NCI-H526 treated with DMSO at 0.1 percent for 48 hours (cell line): ENCODE results near the gene TNIP2.
"Not testable (repeated sequence)": the region's sequence is repeated elsewhere in the genome, so short reads cannot be mapped to it uniquely, and the experiment has no call there.

Experiments used
- DNase-seq: peaks from one replicate; lab custom pipeline; 2025; lab: John Stamatoyannopoulos, UW

The TNIP2 gene

DNA sequence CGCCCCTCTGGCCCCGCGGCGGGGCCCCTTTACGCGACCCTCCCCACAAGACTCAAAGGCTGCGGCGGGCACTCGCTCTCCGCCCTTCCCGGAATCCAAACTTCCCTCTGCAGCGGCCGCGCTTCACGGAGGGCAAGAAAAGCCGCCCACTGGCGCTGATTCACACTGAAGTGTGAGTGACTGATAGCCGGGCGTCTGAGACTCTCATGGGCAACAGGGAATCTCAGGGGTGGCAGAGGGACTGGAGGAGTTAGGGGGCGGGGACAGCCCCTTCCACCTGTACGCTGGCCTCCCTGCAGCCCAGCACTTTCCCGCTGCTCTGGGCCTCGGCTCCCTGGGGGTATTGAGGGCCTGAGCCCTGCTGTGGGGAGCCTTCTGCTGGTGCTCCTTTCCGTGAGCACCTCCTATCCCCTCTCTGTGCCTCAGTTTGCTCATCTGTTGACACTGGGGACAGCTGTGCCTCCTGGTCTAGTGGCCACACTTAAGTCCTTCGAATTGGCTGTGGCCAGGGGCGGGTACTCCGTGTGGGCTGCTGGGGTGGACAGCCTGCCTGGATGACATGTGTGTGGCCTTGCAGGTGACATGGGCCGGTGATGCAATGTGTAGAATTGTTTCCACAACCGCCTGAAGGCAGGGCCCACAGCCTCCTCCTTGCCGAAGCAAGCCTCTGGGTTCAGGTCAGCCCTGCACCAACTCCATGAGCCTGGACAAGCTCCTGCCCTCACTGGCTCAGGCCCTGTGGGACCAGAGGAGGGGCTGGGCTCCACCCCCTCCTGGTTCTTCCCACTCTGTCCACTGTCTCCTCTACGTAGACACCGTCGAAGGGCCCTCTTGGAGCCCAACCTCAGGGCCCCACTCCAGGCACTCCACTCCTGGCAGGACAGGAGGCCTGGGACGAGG lies 37.7 kb upstream of the TNIP2 start:
- DNase-seq: no peak

GRCh38 chr4:2792711-2793585 lies 36.8 kb upstream of the TNIP2 start, which contains the start of gene SH3BP2:
Gene SH3BP2, plus strand, starts transcription at chr4:2793085. Its CDS starts 27,533 bp downstream, at chr4:2820618.
- peak; percentile 34 for DNase-seq

GRCh38 chr4:2792396-2792710 lies 36.2 kb upstream of the TNIP2 start:
- DNase-seq: no peak

GRCh38 chr4:2791518-2792395 lies 35.6 kb upstream of the TNIP2 start:
- DNase-seq: no peak

GRCh38 chr4:2790583-2791517 lies 34.7 kb upstream of the TNIP2 start:
- DNase-seq: no peak

DNA sequence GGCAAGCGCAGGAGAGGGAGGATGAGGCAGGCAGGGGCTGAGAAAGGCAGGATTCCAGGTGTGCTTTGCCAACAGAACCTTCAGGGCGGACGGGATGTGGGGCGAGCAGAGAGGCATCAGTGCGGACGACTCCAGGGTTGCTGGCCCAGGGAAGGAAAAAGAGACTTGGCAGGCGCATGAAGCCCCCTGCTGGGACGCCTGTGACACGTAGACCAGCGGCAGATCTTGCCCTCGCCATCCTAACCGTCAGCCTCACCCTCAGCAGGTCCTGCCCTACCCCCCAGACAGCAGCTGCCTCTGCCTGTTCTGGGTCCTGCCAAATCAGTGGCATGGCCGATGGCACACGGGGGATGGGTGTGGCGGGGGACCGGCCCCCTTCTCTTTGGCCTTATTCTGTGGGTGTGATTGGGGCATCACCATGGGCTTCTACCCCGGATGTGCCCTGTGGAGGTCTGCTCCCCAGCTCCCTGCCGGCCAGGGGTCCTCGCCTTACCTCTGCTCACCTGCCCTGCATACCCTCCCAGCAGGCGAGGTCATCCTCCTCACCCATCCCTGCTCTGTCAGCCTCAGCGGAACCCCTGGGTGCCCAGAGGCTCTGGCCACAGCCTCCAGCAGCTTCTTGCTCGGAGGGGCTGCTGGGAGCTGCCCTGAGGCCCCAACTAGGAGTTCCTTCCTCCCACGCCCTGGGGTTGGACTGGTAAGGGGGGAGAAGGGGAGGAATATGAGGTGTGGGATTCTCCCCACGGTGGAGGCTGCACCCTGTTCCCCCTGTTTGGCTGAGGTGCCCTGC lies 33.9 kb upstream of the TNIP2 start:
- DNase-seq: no peak

DNA sequence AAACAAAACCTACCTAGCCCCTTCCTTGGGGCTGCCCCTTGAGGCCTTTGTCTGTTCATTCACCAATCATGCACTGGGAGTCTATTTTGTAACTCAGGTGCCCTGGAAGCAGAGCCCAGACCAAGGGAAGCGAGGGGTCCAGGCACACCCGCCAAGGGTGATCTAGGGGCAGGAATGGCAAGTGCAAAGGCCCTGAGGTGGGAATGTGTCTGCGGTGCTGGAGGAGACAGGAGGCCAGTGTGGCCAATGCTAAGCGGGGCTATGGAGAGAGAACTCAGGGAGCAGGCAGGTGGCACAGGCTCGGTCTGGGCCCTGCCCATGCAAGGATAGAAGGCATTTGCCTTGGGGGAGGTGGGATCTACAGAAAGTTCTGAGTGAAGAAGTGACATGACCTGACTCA lies 33.2 kb upstream of the TNIP2 start:
- no peak for DNase-seq

DNA sequence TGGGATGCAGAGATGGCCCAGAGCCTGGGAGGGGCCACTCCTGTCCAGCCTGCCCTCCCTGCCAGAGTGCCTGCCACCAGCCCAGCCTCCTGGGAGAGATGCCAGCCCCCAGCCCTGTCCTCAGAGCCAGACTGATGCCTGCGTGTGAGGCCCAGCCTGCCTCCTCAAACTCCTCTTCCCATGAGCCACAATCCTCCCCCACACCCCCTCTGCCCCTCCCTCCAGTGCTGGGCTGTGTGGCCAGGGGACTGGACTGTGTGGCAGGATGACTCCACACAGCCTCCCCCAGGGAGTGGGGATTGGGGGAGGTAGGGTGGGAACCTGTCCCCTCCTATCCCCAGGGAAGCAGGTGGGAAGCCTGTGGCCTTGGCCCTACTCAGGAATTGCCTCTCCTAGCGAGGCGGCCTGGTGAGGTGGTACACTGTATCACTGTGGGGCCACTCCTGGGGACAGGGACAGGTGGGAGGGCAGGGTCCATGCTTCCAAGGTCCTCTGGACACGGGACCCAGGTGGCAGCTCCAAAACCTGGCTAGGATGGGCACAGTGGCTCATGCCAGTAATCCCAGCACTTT lies 32.5 kb upstream of the TNIP2 start:
- no peak for DNase-seq

GRCh38 chr4:2788101-2788500 lies 32.0 kb upstream of the TNIP2 start:
- DNase-seq: no peak

DNA sequence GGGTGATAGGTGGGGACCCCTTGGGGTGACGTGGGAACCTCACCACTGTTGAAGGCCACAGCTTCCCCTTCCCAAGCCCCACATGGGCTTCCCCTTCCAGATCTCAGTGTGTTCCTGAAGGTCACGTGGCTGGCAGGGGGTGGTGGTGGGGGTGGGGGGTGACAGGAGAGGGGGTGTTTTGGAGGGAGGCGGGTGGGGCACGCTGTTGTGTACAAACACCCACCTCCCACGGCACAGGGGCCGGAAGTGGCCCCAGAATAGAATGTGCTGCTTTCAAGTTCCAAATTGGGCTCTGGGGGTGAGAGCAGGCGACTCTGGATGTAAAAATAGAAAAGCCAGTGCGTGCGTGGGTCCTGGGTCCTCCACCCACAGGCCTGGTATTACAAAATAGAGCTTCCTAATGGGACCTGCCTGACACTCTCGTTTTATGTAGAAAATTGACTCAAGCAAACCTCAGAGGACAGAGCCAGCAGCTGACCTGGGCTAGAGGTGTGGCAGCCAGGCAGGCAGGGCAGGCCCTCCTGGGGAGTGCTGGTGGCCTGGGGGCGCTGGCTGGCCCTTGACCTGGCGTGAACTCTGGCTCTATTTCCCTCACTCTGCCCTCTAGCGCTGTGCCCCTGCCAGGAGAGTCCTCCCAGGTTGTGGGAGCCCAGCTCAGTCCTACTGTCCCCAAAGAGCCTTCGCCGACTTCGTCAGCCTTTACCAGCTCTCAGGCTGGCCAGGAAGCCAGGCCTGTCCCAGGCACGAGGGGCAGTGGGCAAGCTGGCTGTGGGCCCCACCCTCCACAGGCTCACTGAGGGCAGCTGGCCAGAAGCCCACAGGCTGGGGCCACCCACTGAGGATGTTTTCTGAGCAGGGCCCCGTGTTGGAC lies 31.3 kb upstream of the TNIP2 start:
- DNase-seq: no peak

DNA sequence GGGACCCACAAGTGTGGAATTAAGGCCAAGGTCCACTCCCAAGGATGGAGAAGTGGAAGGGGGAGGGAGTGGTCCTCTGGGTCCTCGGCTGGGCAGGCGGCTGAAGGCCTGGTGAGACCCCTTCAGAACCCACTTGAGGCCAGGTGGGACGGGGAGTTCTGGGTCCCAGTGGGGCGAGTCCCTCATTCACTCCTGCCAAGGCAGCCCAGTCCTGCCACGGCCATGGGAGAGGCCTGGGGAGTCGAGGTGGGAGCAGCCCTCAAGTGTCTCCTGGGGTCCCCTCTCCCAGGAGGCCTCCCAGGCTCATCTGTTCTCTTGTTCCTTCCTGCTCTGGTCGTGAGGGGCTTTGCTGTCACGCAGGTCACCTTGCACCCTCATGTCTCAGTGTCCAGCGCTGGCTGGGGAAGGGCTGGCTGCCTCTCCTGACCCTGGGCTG lies 30.7 kb upstream of the TNIP2 start:
- no peak for DNase-seq

- DNase-seq: no peak
Observed at GRCh38 chr4:2786152-2786671, 30.1 kb upstream of the TNIP2 start.

- no peak for DNase-seq
Observed at GRCh38 chr4:2785613-2786012, 29.5 kb upstream of the TNIP2 start.

DNA sequence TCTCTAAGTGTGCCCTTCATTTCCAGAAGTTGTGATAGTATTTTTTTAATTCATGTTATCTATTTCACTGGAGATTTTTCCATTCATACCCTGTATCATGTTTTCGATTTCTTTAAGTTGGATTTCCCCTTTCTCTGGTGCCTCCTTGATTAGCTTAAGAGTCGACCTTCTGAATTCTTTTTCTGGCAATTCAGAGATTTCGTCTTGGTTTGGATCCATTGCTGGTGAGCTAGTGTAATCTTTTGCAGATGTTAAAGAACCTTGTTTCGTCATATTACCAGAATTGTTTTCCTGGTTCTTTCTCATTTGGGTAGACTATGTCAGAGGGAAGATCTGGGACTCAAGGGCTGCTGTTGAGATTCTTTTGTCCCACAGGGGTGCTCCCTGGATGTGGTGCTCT lies 27.7 kb upstream of the TNIP2 start:
- no peak for DNase-seq

- DNase-seq: no peak
Observed at GRCh38 chr4:2781911-2782310, 25.8 kb upstream of the TNIP2 start.

GRCh38 chr4:2780643-2781042 lies 24.5 kb upstream of the TNIP2 start:
- not testable (repeated sequence) for DNase-seq

GRCh38 chr4:2771264-2771663 lies 15.1 kb upstream of the TNIP2 start:
- no peak for DNase-seq

- DNase-seq: no peak
Observed at GRCh38 chr4:2768921-2769336, 12.8 kb upstream of the TNIP2 start.
